Osteoblast (primary cell): ENCODE results near the gene EYS. TPM values are rescaled to one million over a fixed set of nuclear protein-coding genes. Genes with fewer than 3 reads are reported as not detected.

Source experiments
- DNase-seq: peaks from one replicate; pipeline ENCODE4 v3.0.0; 2011; ENCODE audit warnings: low spot score, mixed read lengths; ENCODE audit not compliant: insufficient read length; ENCODE audit errors: missing footprints
- H2AFZ ChIP-seq: 2 replicates; pipeline ENCODE4 v1.6.0; 2011; ENCODE audit warnings: mild to moderate bottlenecking, low read length
- H3K27ac ChIP-seq: 2 replicates; pipeline ENCODE4 v1.5.1; 2011; ENCODE audit warnings: mild to moderate bottlenecking, low read depth, low read length, moderate library complexity
- H3K27me3 ChIP-seq: 2 replicates; pipeline ENCODE4 v1.6.0; 2012; ENCODE audit warnings: mild to moderate bottlenecking, control low read depth, inconsistent platforms, low read length, moderate library complexity; ENCODE audit not compliant: insufficient read depth
- H3K36me3 ChIP-seq: 2 replicates; pipeline ENCODE4 v1.5.1; 2011; ENCODE audit warnings: mild to moderate bottlenecking, low read length, control low read depth, moderate library complexity; ENCODE audit not compliant: insufficient read depth
- H3K4me1 ChIP-seq: 2 replicates; pipeline ENCODE4 v1.5.1; 2011; ENCODE audit warnings: mild to moderate bottlenecking, low read length, control low read depth, moderate library complexity; ENCODE audit not compliant: insufficient read depth
- H3K4me2 ChIP-seq: 2 replicates; pipeline ENCODE4 v1.6.0; 2011; ENCODE audit warnings: mild to moderate bottlenecking, low read length; ENCODE audit not compliant: insufficient read depth
- H3K4me3 ChIP-seq: fragments of 200-600 bp; sonication (generic); 3 replicates; pipeline ENCODE4 v1.5.1; 2012; ENCODE audit warnings: mild to moderate bottlenecking, low read length, inconsistent platforms; ENCODE audit not compliant: insufficient read depth
- H3K79me2 ChIP-seq: 2 replicates; pipeline ENCODE4 v1.6.0; 2012; ENCODE audit warnings: mild to moderate bottlenecking, low read length, control low read depth, inconsistent platforms; ENCODE audit not compliant: insufficient read depth
- H3K9me3 ChIP-seq: 2 replicates; pipeline ENCODE4 v1.5.1; 2011; ENCODE audit warnings: low read depth, low read length, control low read depth
- H4K20me1 ChIP-seq: 2 replicates; pipeline ENCODE4 v1.6.0; 2012; ENCODE audit warnings: mild to moderate bottlenecking, low read length, control low read depth; ENCODE audit not compliant: insufficient read depth
- total RNA-seq: library from RNA; depleted of rRNA; stranded (reverse); fragments of >200 nt; gene quantifications from 2 replicates; pipeline ENCODE4 v1.2.3, GENCODE V29; 2012
- TF ChIP-seq, protein P1 (sequence below): IDR thresholded peaks from 2 replicates; pipeline ENCODE4 v1.5.1; 2011; ENCODE audit warnings: mild to moderate bottlenecking, low read depth, low read length, moderate library complexity; ENCODE audit errors: extremely low read depth

The EYS gene
- total RNA-seq, 1 donor: under 0.01 TPM

- Histone ChIP-seq H3K79me2 (no peaks in the 10 kb centered on the region), H3K27me3 (no peaks in the 10 kb centered on the region), H4K20me1 (no peaks in the 10 kb centered on the region), H3K36me3 (no peaks in the 10 kb centered on the region), H3K4me2 (no peak overlapping the region), H3K4me1 (no peaks in the 10 kb centered on the region), H3K4me3 (no peak overlapping the region), H3K9me3 (peaks cover 4% of the 10 kb centered on the region), H2AFZ (no peak overlapping the region), H3K27ac (no peak overlapping the region)
- TF ChIP-seq, protein P1, sequence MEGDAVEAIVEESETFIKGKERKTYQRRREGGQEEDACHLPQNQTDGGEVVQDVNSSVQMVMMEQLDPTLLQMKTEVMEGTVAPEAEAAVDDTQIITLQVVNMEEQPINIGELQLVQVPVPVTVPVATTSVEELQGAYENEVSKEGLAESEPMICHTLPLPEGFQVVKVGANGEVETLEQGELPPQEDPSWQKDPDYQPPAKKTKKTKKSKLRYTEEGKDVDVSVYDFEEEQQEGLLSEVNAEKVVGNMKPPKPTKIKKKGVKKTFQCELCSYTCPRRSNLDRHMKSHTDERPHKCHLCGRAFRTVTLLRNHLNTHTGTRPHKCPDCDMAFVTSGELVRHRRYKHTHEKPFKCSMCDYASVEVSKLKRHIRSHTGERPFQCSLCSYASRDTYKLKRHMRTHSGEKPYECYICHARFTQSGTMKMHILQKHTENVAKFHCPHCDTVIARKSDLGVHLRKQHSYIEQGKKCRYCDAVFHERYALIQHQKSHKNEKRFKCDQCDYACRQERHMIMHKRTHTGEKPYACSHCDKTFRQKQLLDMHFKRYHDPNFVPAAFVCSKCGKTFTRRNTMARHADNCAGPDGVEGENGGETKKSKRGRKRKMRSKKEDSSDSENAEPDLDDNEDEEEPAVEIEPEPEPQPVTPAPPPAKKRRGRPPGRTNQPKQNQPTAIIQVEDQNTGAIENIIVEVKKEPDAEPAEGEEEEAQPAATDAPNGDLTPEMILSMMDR: no peak
- DNase-seq: no peak
Measured at GRCh38 chr6:64664480-64664879, 1042.5 kb downstream of the EYS start.

GRCh38 chr6:64644024-64644423 is 1063.0 kb downstream of the EYS start:
- H3K27me3 ChIP-seq: no peaks in the 10 kb centered on the region

DNA sequence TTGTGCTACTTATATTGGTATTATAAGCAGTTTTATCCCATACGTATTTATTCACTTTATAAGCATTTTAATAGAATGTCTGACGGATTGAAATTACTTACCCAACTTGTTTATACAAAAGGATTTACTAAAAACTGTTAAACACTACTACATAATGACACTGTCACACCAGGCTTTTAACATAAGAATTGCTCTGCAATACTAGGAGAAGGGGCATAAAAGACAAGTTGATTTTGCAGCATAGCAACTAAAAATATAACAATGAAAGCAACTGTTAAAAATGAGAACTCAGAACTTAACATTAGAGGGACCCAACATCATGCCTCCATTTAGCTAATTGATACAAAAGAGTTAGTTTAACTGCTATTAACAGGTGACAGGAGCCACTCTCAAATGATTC is 1076.1 kb downstream of the EYS start:
- no peaks in the 10 kb centered on the region for H4K20me1 ChIP-seq
- no peak overlapping the region for H3K4me3 ChIP-seq
- no peak overlapping the region for H3K4me2 ChIP-seq
- no peak overlapping the region for H3K27ac ChIP-seq
- TF ChIP-seq, protein P1: no peak
- H3K79me2 ChIP-seq: no peaks in the 10 kb centered on the region
- no peaks in the 10 kb centered on the region for H3K9me3 ChIP-seq
- H3K36me3 ChIP-seq: no peaks in the 10 kb centered on the region
- no peaks in the 10 kb centered on the region for H3K27me3 ChIP-seq
- H3K4me1 ChIP-seq: no peaks in the 10 kb centered on the region
- no peak for DNase-seq
- no peak overlapping the region for H2AFZ ChIP-seq

More at GRCh38 chr6:64644024-64644423, 1063.0 kb downstream of the EYS start:
- Histone ChIP-seq H3K9me3 (no peaks in the 10 kb centered on the region), H3K4me2 (no peak overlapping the region), H3K4me3 (no peak overlapping the region), H4K20me1 (no peaks in the 10 kb centered on the region), H3K27ac (no peak overlapping the region), H3K36me3 (no peaks in the 10 kb centered on the region), H3K4me1 (no peaks in the 10 kb centered on the region), H2AFZ (no peak overlapping the region), H3K79me2 (no peaks in the 10 kb centered on the region)
- DNase-seq: no peak
- TF ChIP-seq, protein P1: no peak

GRCh38 chr6:64622944-64623343 is 1084.1 kb downstream of the EYS start:
- H3K79me2 ChIP-seq: no peaks in the 10 kb centered on the region
- no peaks in the 10 kb centered on the region for H3K27me3 ChIP-seq
- H3K4me1 ChIP-seq: no peaks in the 10 kb centered on the region
- H4K20me1 ChIP-seq: no peaks in the 10 kb centered on the region
- H2AFZ ChIP-seq: no peak overlapping the region
- H3K36me3 ChIP-seq: no peaks in the 10 kb centered on the region
- H3K4me3 ChIP-seq: no peak overlapping the region
- TF ChIP-seq, protein P1: no peak
- H3K27ac ChIP-seq: no peak overlapping the region
- H3K9me3 ChIP-seq: peaks cover 2% of the 10 kb centered on the region
- DNase-seq: no peak
- H3K4me2 ChIP-seq: no peak overlapping the region
